ENCODE data around the gene LIN52.

LIN52 gene

DNA sequence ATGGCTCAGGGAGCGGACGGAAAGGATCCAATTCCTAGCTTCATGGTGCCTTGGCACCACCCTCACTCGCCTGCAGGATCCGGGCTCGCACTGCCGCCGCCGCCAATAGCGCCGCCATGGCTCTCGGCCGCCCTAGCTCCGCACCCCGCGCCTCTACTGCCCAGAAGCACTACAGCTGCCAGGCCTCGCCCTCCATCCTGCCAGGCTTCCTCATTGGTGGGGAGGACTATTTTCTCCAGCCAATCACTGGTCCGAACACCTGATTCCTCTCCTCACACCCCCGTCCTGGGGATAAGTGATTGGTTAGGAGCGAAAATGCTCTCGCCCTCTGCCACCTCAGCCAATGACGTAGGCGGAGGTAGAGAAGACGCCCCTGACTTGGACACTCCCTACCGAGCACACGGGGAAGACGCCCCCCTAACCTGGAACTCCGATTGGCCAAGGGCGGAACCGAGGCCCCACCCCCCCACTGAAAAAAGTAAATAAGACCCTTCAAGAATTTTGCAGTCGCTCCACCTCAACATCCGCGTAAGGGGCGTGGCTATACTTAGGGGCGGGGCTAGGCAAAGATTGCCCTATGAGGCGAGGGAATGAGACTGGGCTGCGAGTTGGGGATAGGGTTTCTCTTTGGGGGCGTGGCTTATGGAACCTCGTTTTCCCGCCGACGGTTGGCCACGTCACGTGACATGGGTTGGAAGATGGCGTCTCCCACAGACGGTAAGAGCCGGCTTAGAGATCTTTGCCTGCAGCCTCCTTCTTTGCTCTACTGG, at the start of gene LIN52, which contains the start of gene ALDH6A1:
Gene LIN52 (plus strand): TSS at position 680 of the 770 bp plus-strand sequence. CDS start 19 bp downstream, at position 699.
Gene ALDH6A1 (minus strand): TSS at position 177 of the 770 bp plus-strand sequence. CDS start 59 bp downstream, at position 118.
- DNase-seq, result peak; percentile 100

- DNase-seq, result no peak
Observed at GRCh38 chr14:74035556-74035955, 49.2 kb upstream of the LIN52 start.

GRCh38 chr14:74038020-74038859, 46.5 kb upstream of the LIN52 start:
- DNase-seq, result no peak

GRCh38 chr14:74042296-74042695, 42.5 kb upstream of the LIN52 start:
- no peak for DNase-seq

DNA sequence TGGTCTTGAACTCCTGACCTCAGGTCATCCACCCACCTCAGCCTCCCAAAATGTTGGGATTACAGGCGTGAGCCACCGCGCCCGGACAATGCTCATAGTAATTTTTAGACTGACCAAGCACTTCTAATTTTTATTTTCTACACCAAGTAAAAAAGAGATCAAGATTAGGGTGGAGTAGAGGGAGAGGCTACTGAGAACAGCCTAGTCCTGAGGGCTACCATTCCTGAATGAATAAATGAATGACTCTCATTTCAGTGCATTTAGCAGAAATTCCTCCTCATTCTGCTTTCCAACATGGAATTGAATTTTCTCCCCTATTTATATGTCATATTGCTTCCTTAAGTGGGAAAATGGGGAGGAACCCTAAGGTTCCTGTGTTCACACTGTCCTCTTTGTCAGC, 39.2 kb upstream of the LIN52 start:
- DNase-seq, result no peak

DNA sequence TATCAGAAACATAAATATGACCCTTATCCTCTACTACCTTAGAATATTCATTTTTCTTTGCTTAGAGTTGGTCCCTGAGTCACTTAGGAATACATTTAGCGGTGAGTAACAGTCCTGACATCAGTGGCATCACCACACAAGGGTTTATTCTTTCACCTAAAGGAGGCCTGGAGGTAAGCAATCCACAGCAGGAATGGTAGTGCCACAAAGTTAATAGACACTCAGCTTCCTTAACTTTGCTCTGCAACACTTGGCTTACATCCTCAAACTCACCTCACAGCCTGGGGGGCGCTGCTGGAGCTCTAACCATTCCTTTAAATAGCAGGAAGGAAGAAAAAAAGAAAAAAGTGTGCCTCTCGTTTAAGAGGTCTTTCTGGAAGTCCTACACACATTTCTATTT, 36.5 kb upstream of the LIN52 start:
- DNase-seq, result no peak

DNA sequence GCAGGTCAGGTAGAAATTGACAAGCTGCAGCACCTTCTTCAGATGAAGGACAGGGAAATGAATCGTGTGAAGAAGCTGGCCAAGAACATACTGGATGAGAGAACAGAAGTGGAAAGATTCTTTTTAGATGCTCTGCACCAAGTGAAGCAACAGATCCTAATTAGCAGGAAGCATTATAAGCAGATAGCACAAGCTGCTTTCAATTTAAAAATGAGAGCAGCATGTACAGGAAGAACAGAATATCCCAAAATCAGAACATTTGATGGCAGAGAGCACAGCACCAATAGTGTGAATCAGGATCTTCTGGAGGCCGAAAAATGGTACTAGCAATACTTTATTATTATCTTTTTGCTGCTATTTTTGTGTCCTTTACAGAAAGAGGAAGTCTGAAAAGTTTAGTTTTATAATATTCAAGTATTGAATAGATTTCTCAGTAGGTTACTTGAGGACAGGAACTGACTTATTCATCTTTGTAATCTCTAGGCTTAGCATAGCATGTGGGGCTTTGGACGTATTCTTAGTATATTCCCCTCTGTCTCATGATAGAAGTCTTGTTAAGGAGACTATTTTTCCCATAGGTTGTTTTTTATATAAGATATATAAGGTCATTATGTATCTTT, 34.8 kb upstream of the LIN52 start:
- DNase-seq, result no peak

GRCh38 chr14:74062809-74063150, 22.0 kb upstream of the LIN52 start:
- DNase-seq, result no peak

DNA sequence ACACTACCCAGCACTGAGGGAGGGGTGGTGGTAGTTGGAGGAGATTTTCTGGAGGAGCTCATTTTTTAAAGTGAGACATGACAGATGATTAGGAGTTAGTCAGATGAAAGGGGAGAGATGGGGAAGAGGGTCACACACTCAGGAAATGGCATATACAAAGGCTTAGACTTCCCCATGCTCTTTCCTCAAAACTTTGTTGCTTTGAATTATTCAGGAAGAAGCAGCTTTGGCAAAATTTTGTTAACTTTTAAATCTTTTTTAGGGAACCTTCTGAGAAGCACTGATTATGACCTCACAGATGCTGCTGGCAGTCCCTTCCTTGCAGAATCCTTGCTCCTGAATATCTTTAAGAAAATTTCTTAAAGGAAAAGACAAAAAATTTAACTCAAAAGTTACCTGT, 20.3 kb upstream of the LIN52 start:
- DNase-seq, result no peak

GRCh38 chr14:74064883-74065282, 19.9 kb upstream of the LIN52 start:
- no peak for DNase-seq

DNA sequence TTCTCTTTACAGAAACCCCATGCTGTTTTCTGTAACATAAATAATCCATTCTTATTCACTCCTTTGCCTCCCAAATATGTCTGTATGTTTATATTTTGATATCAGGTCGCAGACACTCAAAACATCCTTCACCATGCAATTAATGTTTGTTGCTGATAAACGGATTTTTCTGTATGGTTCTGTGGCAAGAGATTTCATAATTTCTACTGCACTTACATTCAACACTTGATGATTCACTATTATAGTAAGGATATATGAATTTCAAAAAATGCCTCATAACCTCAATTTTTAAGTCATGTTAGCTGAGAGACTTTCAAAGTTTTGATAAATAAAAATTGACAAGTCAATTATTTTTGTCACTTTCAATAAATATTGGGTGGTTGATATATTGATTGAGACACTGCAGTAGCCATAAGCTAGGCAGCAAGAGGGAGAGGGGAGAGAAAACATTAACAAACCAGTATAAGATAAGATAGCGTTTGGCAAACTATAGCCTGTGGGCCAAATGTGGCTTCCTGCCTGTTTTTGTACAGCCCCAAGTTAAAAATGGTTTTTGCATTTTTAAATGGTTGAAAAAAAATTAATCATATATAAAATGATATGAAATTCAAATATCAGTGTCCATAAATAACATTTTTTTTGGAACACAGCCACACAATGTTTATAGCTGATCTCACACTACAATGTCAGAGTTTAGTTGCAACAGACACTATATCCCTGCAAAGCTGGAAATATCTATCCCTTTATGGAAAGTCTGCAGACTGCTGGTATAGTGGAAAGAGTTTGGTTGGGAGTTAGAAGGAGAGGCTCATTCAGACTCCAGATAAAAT, 18.8 kb upstream of the LIN52 start:
- DNase-seq, result no peak

DNA sequence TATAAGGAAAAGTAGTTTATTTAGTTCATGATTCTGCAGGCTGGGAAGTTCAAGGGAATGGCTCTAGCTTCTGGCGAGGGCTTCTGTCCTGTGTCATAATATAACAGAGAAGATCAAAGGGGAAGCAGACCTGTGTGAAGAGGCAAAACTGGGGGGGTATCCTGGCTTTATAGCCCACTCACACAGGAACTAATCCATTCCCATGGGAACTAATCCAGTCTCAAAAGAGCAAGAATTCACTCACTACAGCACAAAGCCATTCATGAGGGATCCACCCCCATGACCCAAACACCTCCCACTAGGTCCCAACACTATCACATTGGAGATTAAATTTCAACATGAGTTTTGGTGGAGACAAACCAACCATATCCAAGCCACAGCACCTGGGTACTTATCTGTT, 7.4 kb upstream of the LIN52 start:
- DNase-seq, result no peak

- no peak for DNase-seq
Observed at GRCh38 chr14:74080820-74081460, 3.8 kb upstream of the LIN52 start.

DNA sequence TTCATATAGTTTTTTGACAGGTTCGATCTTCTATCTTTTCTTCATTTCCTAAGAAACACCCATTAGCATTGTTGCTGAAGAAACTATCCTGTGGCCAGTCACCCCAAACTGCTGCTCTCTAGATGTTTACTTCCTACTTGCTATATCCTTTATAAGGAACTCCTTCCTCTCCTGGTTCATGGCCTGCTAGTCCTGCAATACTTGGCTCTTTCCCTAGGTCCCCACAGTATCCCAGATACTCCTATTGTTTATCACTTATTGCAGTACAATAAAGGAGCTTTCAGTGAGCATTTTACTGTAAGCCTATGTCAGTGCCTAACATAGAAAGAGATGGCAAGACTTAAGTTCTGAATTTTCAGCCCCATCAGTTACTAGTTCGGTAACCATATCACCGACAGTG, 3.3 kb upstream of the LIN52 start:
- no peak for DNase-seq

- DNase-seq, result no peak
Observed at GRCh38 chr14:74083161-74083560, 1.6 kb upstream of the LIN52 start.

GRCh38 chr14:74083784-74084276, 926 bp upstream of the LIN52 start:
- no peak for DNase-seq

DNA sequence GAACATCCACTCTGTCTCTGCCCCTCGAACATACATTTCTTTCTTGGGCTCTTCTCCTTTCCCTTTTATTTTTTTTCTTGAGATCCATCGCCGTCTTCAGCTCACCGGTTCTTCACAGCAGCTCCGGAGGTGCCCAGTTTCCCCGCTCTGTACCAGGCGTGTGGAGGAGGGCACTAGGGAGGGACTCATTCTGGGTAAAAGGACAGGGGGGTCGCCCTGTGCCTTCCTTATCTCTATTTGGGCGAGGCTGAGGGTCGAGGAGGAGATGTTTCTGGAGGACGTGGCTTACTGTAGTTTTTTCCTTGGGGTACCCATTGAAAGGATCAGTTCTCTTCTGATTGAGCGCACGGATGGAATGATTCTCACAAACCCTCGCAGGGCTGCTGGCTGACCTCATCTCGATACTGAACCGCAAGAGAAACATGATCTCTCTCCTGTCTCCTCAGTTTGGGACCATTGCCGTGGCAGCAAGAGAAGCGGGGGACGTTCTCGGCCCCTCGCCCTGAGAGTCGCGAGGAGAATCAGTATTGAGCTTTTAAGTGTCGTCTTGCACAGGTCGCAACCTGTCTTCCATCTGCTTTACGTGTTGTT, 386 bp downstream of the LIN52 start:
- peak; percentile 42 for DNase-seq

DNA sequence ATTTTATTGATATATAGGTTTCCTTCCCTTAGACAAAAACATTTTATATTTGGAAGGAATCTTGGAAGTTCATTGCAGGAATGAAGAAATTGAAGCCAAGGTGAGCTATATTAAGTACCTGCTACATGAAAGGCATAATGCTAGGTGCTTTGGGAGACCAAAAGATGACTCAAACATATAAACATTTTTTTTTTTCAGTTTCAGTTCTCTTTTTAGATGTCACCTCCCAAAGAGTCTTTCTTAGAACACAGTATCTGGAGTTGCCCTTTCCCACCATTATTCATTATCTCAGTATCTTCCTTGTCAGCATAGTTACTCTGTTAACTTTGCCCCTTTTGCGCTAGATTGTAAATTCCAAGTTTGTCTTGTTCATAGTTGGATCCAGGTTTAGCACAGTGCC, 1.1 kb downstream of the LIN52 start:
- DNase-seq, result no peak

DNA sequence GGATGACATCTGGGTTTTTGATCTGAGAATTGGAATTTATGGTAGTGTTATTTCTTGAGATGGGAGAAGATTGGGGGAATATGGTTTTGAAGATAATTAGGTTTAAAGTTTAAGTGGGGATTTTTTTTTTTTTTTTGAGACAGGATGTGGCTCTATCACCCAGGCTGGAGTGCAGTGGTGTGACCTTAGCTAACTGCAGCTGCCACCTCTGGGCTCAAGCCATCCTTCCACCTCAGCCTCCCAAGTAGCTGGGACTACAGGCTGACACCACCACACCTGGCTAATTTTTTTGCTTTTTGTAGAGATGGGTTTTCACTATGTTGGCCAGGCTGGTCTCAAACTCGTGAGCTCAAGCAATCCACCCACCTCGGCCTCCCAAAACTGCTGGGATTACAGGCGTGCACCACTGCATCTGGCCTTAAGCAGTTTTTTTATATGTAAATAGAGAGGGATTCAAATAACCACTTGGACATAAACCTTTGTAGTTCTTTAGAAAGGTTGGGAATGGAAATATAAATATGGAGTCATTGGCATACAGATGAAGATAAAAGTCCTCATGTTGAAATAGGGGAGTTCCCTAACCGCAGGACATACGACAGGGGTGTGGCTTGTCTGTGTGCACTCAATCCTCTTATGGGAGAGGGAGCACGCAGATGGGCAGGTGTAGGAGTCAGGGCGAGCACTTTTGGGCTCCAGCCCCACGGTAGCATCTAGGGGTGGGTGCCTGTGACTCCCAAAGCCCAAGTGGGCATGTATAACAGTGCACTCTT, 4.7 kb downstream of the LIN52 start:
- no peak for DNase-seq

DNA sequence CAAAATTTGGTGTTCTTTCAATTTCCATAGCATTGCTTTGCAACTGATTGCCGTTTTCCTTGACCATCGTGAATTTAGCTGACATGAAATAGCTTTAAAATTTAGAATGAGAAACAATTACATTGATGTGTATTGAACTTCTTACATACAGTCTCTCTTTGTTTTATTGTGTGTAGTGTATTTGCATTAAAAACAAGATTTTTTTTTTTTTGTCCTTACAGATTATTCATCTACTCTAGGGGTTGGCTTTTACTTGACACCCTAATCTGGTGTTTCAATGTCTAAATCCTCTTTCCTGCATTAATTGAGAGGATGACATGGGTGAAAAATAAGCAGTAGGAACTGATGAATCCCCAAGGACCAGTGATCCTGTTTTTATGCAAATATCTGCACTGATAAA, 20.6 kb downstream of the LIN52 start:
- DNase-seq, result no peak

DNA sequence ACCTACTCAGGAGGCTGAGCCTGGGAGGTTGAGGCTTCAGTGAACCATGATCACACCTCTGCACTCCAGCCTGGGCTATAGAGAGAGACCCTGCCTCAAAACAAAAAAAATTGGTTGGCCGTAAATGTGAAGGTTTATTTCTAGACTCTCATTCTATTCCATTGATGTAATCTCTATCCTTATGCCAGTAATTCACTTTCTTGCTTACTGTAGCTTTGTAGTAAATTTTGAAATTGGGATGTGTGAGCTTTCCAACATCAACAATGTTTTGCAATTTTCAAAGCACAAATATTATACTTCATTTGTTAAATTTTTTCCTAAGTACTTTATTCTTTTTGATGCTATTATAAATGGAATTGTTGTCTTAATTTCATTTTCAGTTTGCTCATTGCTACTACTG, 24.6 kb downstream of the LIN52 start:
- DNase-seq, result no peak
